Measurements from ENCODE around the gene MIA2.
A peak's percentile ranks its signal among the peaks of the same experiment; 100 is the strongest.

The MIA2 gene

DNA sequence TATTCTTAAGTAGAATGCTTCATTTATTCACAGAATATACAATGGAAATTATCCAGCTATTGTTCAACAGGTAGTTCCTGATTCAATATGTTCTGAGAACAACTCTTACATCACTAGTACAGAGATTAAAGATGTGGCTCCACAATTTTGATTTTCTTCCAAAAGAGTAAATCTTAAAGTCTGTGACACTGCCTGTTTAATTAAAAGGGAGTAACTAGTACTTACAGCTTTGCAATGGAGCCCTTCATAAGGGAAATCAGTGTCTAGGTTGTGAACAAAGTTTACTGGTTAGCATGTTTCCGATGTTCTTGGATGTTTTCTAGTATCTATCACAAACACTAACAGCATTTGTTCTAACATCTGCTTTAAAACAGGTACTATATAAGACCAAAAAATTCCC is 30.8 kb downstream of the MIA2 start:
- no peaks in the 10 kb centered on the region for H3K27me3 ChIP-seq (ENCODE audit: control insufficient read depth in 1 of 2, insufficient read depth in 2 of 2, low read length in 2 of 2)
- no peaks in the 10 kb centered on the region for H3K36me3 ChIP-seq (ENCODE audit: insufficient read depth, low read length)
- H3K4me3 ChIP-seq (ENCODE audit: low read depth in 1 of 2, low read length in 2 of 2) = no peak overlapping the region
- no peaks in the 10 kb centered on the region for H3K9me3 ChIP-seq (ENCODE audit: low read length)
- H3K27ac ChIP-seq (ENCODE audit: low read depth, low read length) = no peak overlapping the region
- H3K9ac ChIP-seq (ENCODE audit: low read length) = no peak overlapping the region
- peaks cover 22% of the 10 kb centered on the region for H3K4me1 ChIP-seq (ENCODE audit: insufficient read depth, low read length)

- Histone ChIP-seq H3K4me3 (ENCODE audit: low read depth in 1 of 2, low read length in 2 of 2) (no peak overlapping the region), H3K36me3 (ENCODE audit: insufficient read depth, low read length) (no peaks in the 10 kb centered on the region), H3K27me3 (ENCODE audit: control insufficient read depth in 1 of 2, insufficient read depth in 2 of 2, low read length in 2 of 2) (no peaks in the 10 kb centered on the region), H3K4me1 (ENCODE audit: insufficient read depth, low read length) (peaks cover 22% of the 10 kb centered on the region), H3K27ac (ENCODE audit: low read depth, low read length) (no peak overlapping the region), H3K9me3 (ENCODE audit: low read length) (no peaks in the 10 kb centered on the region), H3K9ac (ENCODE audit: low read length) (no peak overlapping the region)
These were observed 31.3 kb downstream of the MIA2 start for GRCh38 chr14:39265033-39265432.

DNA sequence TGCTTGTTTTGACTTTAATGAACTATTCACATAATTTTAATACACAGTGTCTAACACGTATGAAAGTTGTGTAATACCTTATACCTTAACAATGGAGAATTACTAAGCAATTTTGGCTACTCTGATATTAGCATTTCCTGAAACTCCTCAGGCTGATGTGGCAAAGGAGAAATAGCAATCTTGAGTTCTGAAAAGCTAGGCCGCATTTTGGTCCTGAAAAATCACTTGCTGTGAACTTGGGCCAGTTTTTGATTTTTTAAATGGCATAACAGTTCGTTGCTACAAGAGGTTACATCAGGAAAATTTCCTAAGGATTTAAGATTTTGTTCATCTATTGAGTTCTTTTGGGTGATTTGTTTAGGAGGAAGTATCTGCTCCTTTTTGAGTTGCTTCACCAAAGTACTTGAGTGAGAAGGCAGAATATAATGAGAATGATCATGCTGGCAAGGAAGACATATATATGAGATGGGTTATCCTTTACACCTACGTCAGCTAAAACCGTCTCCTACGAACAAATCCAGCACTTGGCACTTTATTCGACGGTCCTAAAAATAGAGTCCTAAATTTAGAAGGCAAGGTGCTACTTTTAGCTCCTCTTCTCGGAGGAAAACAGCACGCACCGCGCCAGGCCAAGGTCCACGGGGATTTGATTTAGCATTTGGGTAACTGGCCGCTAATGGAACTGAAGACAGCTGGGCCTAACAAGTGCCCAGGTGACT is 32.2 kb downstream of the MIA2 start:
- H3K4me3 ChIP-seq (ENCODE audit: low read depth in 1 of 2, low read length in 2 of 2) = peak overlapping the region; percentile 67 to 95
- no peaks in the 10 kb centered on the region for H3K36me3 ChIP-seq (ENCODE audit: insufficient read depth, low read length)
- peak overlapping the region; percentile 87 for H3K9ac ChIP-seq (ENCODE audit: low read length)
- peaks cover 22% of the 10 kb centered on the region for H3K4me1 ChIP-seq (ENCODE audit: insufficient read depth, low read length)
- H3K9me3 ChIP-seq (ENCODE audit: low read length) = no peaks in the 10 kb centered on the region
- H3K27me3 ChIP-seq (ENCODE audit: control insufficient read depth in 1 of 2, insufficient read depth in 2 of 2, low read length in 2 of 2) = no peaks in the 10 kb centered on the region
- H3K27ac ChIP-seq (ENCODE audit: low read depth, low read length) = peak overlapping the region; percentile 92

- H3K9me3 ChIP-seq (ENCODE audit: low read length) = no peaks in the 10 kb centered on the region
- H3K4me3 ChIP-seq (ENCODE audit: low read depth in 1 of 2, low read length in 2 of 2) = peak overlapping the region; percentile 67 to 95
- no peaks in the 10 kb centered on the region for H3K36me3 ChIP-seq (ENCODE audit: insufficient read depth, low read length)
- H3K4me1 ChIP-seq (ENCODE audit: insufficient read depth, low read length) = peaks cover 22% of the 10 kb centered on the region
- no peaks in the 10 kb centered on the region for H3K27me3 ChIP-seq (ENCODE audit: control insufficient read depth in 1 of 2, insufficient read depth in 2 of 2, low read length in 2 of 2)
- H3K27ac ChIP-seq (ENCODE audit: low read depth, low read length) = peak overlapping the region; percentile 92
- H3K9ac ChIP-seq (ENCODE audit: low read length) = peak overlapping the region; percentile 87
These were observed 32.8 kb downstream of the MIA2 start for GRCh38 chr14:39266525-39266870.

DNA sequence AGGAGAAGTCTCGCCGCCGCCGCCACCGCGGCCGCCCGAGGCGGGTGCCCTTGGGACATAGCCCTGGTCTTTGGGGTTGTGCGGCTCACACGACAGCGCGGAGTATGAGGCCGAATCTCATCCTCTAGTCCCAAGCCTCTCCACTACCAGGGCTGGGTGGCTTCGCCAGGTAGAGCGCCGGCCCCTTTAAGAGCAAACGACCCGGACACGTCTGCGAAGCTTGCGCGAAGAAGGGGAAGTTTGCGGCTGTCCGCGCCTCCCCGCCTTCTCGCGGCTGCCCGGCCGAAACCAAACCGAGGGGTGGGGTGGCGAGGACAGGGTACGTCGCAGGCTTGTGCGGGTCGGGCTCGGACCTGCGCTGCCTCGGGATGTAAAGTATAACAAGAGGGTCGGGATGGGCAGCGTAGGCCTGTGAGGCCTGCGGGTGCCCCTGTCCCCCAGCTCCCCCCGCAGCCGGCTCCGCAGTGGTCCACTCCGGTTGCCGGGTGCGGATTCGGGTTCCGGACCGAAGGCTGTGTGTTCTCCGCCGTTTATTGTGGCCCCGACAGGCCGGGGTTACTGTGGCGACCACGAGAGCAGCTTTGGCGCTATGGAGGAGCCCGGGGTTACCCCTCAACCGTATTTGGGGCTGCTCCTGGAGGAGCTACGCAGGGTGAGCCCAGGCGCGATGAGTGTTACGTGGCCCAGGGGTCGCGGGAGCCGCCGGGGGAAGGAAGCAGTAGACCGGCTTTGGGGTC is 33.3 kb downstream of the MIA2 start:
- H3K27me3 ChIP-seq (ENCODE audit: control insufficient read depth in 1 of 2, insufficient read depth in 2 of 2, low read length in 2 of 2) = no peaks in the 10 kb centered on the region
- H3K4me1 ChIP-seq (ENCODE audit: insufficient read depth, low read length) = peaks cover 22% of the 10 kb centered on the region
- H3K36me3 ChIP-seq (ENCODE audit: insufficient read depth, low read length) = no peaks in the 10 kb centered on the region
- H3K9ac ChIP-seq (ENCODE audit: low read length) = peak overlapping the region; percentile 87
- peak overlapping the region; percentile 92 for H3K27ac ChIP-seq (ENCODE audit: low read depth, low read length)
- peak overlapping the region; percentile 67 to 95 for H3K4me3 ChIP-seq (ENCODE audit: low read depth in 1 of 2, low read length in 2 of 2)
- H3K9me3 ChIP-seq (ENCODE audit: low read length) = no peaks in the 10 kb centered on the region

GRCh38 chr14:39267608-39268005 is 33.9 kb downstream of the MIA2 start:
- Histone ChIP-seq H3K4me3 (ENCODE audit: low read depth in 1 of 2, low read length in 2 of 2) (peak overlapping the region; percentile 67 to 95), H3K36me3 (ENCODE audit: insufficient read depth, low read length) (no peaks in the 10 kb centered on the region), H3K9me3 (ENCODE audit: low read length) (no peaks in the 10 kb centered on the region), H3K27me3 (ENCODE audit: control insufficient read depth in 1 of 2, insufficient read depth in 2 of 2, low read length in 2 of 2) (no peaks in the 10 kb centered on the region), H3K27ac (ENCODE audit: low read depth, low read length) (peak overlapping the region; percentile 92), H3K9ac (ENCODE audit: low read length) (peak overlapping the region; percentile 87), H3K4me1 (ENCODE audit: insufficient read depth, low read length) (peaks cover 22% of the 10 kb centered on the region)

GRCh38 chr14:39268393-39268792 is 34.7 kb downstream of the MIA2 start:
- Histone ChIP-seq H3K4me1 (ENCODE audit: insufficient read depth, low read length) (peaks cover 22% of the 10 kb centered on the region), H3K4me3 (ENCODE audit: low read depth in 1 of 2, low read length in 2 of 2) (peak overlapping the region in 1 of 2 donors; percentile 95), H3K36me3 (ENCODE audit: insufficient read depth, low read length) (no peaks in the 10 kb centered on the region), H3K9me3 (ENCODE audit: low read length) (no peaks in the 10 kb centered on the region), H3K9ac (ENCODE audit: low read length) (no peak overlapping the region), H3K27ac (ENCODE audit: low read depth, low read length) (peak overlapping the region; percentile 16), H3K27me3 (ENCODE audit: control insufficient read depth in 1 of 2, insufficient read depth in 2 of 2, low read length in 2 of 2) (no peaks in the 10 kb centered on the region)

DNA sequence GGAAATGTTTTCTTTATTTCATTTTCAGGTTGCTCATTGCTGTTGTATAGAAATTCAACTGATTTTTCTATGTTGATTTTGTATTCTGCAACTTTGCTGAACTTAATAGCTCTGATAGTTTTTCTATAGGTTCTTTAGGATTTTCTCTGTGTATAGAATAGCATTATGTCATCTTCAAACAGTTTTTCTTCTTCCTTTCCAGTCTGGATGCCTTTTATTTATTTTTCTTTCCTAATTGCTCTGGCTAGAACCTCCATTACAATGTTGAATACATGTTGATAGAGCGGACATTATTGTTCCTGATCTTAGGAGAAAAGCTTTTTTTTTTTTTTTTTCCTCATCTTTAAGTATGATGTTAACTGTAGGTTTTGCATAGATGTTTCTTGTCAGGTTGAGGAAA is 39.2 kb downstream of the MIA2 start:
- Histone ChIP-seq H3K36me3 (ENCODE audit: insufficient read depth, low read length) (no peaks in the 10 kb centered on the region), H3K4me3 (ENCODE audit: low read depth in 1 of 2, low read length in 2 of 2) (no peak overlapping the region), H3K27ac (ENCODE audit: low read depth, low read length) (no peak overlapping the region), H3K4me1 (ENCODE audit: insufficient read depth, low read length) (peaks cover 21% of the 10 kb centered on the region), H3K27me3 (ENCODE audit: control insufficient read depth in 1 of 2, insufficient read depth in 2 of 2, low read length in 2 of 2) (no peaks in the 10 kb centered on the region), H3K9me3 (ENCODE audit: low read length) (no peaks in the 10 kb centered on the region), H3K9ac (ENCODE audit: low read length) (no peak overlapping the region)

- peaks cover 8% of the 10 kb centered on the region for H3K4me1 ChIP-seq (ENCODE audit: insufficient read depth, low read length)
- no peaks in the 10 kb centered on the region for H3K36me3 ChIP-seq (ENCODE audit: insufficient read depth, low read length)
- no peaks in the 10 kb centered on the region for H3K27me3 ChIP-seq (ENCODE audit: control insufficient read depth in 1 of 2, insufficient read depth in 2 of 2, low read length in 2 of 2)
- no peak overlapping the region for H3K9ac ChIP-seq (ENCODE audit: low read length)
- H3K27ac ChIP-seq (ENCODE audit: low read depth, low read length) = no peak overlapping the region
- H3K9me3 ChIP-seq (ENCODE audit: low read length) = no peaks in the 10 kb centered on the region
- no peak overlapping the region for H3K4me3 ChIP-seq (ENCODE audit: low read depth in 1 of 2, low read length in 2 of 2)
These were observed 41.7 kb downstream of the MIA2 start for GRCh38 chr14:39275395-39275794.

DNA sequence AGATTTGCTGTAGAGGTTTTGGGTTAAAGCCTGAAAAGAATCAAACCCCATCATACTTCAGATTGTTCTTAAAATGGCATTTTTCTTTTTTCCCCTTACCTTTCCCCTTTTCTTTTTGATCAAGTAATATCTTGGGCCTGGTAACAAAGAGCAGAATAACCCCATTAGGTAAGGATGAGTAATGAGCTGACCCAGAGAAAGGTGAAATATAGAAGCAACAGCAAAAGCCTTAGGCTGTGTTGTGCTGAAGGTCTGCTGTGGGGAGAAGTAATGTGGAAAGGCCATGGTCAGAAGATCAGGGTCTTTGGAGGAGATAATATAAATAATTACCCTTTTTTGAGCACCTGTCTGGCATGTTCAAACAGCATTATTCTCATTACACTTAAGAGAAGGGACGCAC is 42.3 kb downstream of the MIA2 start:
- Histone ChIP-seq H3K36me3 (ENCODE audit: insufficient read depth, low read length) (no peaks in the 10 kb centered on the region), H3K4me3 (ENCODE audit: low read depth in 1 of 2, low read length in 2 of 2) (no peak overlapping the region), H3K4me1 (ENCODE audit: insufficient read depth, low read length) (peaks cover 8% of the 10 kb centered on the region), H3K27ac (ENCODE audit: low read depth, low read length) (no peak overlapping the region), H3K9ac (ENCODE audit: low read length) (no peak overlapping the region), H3K9me3 (ENCODE audit: low read length) (no peaks in the 10 kb centered on the region), H3K27me3 (ENCODE audit: control insufficient read depth in 1 of 2, insufficient read depth in 2 of 2, low read length in 2 of 2) (no peaks in the 10 kb centered on the region)

DNA sequence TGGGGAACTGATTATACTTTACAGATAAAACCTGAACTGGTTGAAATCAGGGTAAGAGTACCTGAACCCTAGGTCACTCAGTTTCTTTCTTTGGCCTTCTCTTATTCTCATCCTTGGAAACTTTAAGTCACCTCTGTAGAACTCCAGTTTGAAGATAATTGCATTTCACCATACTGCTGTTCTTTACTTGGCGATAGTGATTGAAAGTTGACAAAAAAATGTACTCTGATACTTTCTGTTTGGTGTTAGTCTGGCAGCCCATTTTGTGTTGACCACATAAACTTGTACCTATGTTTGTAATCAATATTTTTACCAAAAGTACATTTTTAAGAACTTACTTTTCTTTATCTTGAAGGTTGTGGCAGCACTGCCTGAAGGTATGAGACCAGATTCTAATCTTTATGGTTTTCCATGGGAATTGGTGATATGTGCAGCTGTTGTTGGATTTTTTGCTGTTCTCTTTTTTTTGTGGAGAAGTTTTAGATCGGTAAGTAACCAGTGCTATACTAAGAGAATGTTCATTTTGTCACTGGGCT is 42.9 kb downstream of the MIA2 start:
- peaks cover 8% of the 10 kb centered on the region for H3K4me1 ChIP-seq (ENCODE audit: insufficient read depth, low read length)
- no peak overlapping the region for H3K27ac ChIP-seq (ENCODE audit: low read depth, low read length)
- H3K36me3 ChIP-seq (ENCODE audit: insufficient read depth, low read length) = no peaks in the 10 kb centered on the region

More for the DNA sequence above, 42.9 kb downstream of the MIA2 start:
- H3K4me3 ChIP-seq (ENCODE audit: low read depth in 1 of 2, low read length in 2 of 2) = no peak overlapping the region
- no peaks in the 10 kb centered on the region for H3K27me3 ChIP-seq (ENCODE audit: control insufficient read depth in 1 of 2, insufficient read depth in 2 of 2, low read length in 2 of 2)
- no peaks in the 10 kb centered on the region for H3K9me3 ChIP-seq (ENCODE audit: low read length)
- no peak overlapping the region for H3K9ac ChIP-seq (ENCODE audit: low read length)
